OCI-LY7 (cell line): ENCODE measurements around the gene ARHGEF16. TPM values are rescaled to one million over a fixed set of nuclear protein-coding genes. Genes with fewer than 3 reads are reported as not detected.

Experiments used
- BruUV-seq: library from RNA; stranded (reverse); fragments of 400-500 nt; replicated peaks from 2 replicates; lab custom pipeline; 2021; lab: Mats Ljungman, UMichigan
- CTCF ChIA-PET: fragments of 300-600 bp; sonication (Branson Sonifier 250); formaldehyde crosslinking; loops from one replicate; lab custom pipeline; 2022; ENCODE audit warnings: antibody characterized with exemption; ENCODE audit not compliant: unreplicated experiment; lab: Charles Lee
- POLR2A ChIA-PET: fragments of 300-600 bp; sonication (Branson Sonifier 250); formaldehyde crosslinking; loops from one replicate; lab custom pipeline; 2022; ENCODE audit warnings: antibody characterized with exemption; lab: Charles Lee
- DNase-seq: peaks from one replicate; pipeline ENCODE4 v3.0.0-alpha.2; 2015; ENCODE audit warnings: low spot score
- H2AFZ ChIP-seq: fragments of 200-600 bp; sonication (generic), shearing (Covaris generic); 2 replicates; pipeline ENCODE4 v1.6.1; 2014; ENCODE audit warnings: mild to moderate bottlenecking, antibody characterized with exemption, low read length, moderate library complexity
- H3K27ac ChIP-seq: fragments of 200-600 bp; sonication (generic); 2 replicates; pipeline ENCODE4 v1.5.1; 2014; ENCODE audit warnings: mixed run types, low read depth, mild to moderate bottlenecking, moderate library complexity, low read length, inconsistent platforms; ENCODE audit not compliant: poor library complexity, severe bottlenecking
- H3K36me3 ChIP-seq: fragments of 200-600 bp; sonication (generic); 2 replicates; pipeline ENCODE4 v1.6.1; 2014; ENCODE audit warnings: mild to moderate bottlenecking, antibody characterized with exemption, low read length, moderate library complexity, mixed read lengths; ENCODE audit not compliant: insufficient read depth
- H3K4me1 ChIP-seq: fragments of 200-600 bp; sonication (generic); 2 replicates; pipeline ENCODE4 v1.5.1; 2014; ENCODE audit warnings: mild to moderate bottlenecking, low read length; ENCODE audit not compliant: insufficient read depth, poor library complexity, severe bottlenecking
- H3K4me2 ChIP-seq: fragments of 200-600 bp; sonication (generic); 2 replicates; pipeline ENCODE4 v1.6.1; 2014; ENCODE audit warnings: mild to moderate bottlenecking, low read length
- H3K4me3 ChIP-seq: fragments of 200-600 bp; sonication (generic); 2 replicates; pipeline ENCODE4 v1.5.1; 2014; ENCODE audit warnings: mild to moderate bottlenecking, low read depth, low read length; ENCODE audit not compliant: poor library complexity, severe bottlenecking
- H3K79me2 ChIP-seq: fragments of 200-600 bp; sonication (generic); 2 replicates; pipeline ENCODE4 v1.6.1; 2016; ENCODE audit warnings: low read depth, mild to moderate bottlenecking, low read length, moderate library complexity, mixed read lengths; ENCODE audit not compliant: insufficient read depth
- H3K9me2 ChIP-seq: fragments of 200-600 bp; sonication (generic); 2 replicates; pipeline ENCODE4 v1.6.1; 2016; ENCODE audit warnings: mild to moderate bottlenecking, low read length, mixed read lengths; ENCODE audit not compliant: insufficient read depth
- H3K9me3 ChIP-seq: fragments of 200-600 bp; sonication (generic); 2 replicates; pipeline ENCODE4 v1.6.1; 2014; ENCODE audit warnings: mild to moderate bottlenecking, mixed run types, low read length, mixed read lengths
- H4K20me1 ChIP-seq: fragments of 200-600 bp; sonication (generic); 2 replicates; pipeline ENCODE4 v1.6.1; 2014; ENCODE audit warnings: mild to moderate bottlenecking, antibody characterized with exemption, low read length, moderate library complexity, mixed read lengths; ENCODE audit not compliant: insufficient read depth
- CTCF ChIP-seq: fragments of 200-600 bp; sonication (generic); conservative IDR thresholded peaks from 2 replicates; pipeline ENCODE4 v1.5.1; 2014; ENCODE audit warnings: mild to moderate bottlenecking, antibody characterized with exemption, low read length, moderate library complexity, mixed read lengths
- EZH2phosphoT487 ChIP-seq: fragments of 200-600 bp; sonication (generic); IDR thresholded peaks from 2 replicates; pipeline ENCODE4 v1.6.1; 2018; ENCODE audit warnings: low read depth, borderline replicate concordance, mild to moderate bottlenecking, mixed run types, antibody characterized with exemption, low read length, moderate library complexity, mixed read lengths
- intact Hi-C: fragments of 100-400 bp; cut with micrococcal nuclease; formaldehyde crosslinking; loops from one replicate; pipeline ENCODE4 v1.10.0; 2022; ENCODE audit not compliant: unreplicated experiment
- total RNA-seq, 2 experiments: library from RNA; depleted of rRNA in 1 of 2; stranded (reverse); fragments of >200 nt in 1 of 2; shearing (Covaris generic) in 1 of 2; gene quantifications; 2 replicates each; pipeline ENCODE4 v1.2.3, GENCODE V29; 2014 to 2022

ARHGEF16 gene
- total RNA-seq, 2 experiments from 2014 or later: not detected

GRCh38 chr1:3471356-3472087 lies 17.1 kb downstream of the ARHGEF16 start:
- intact Hi-C loops: no loop called here
- POLR2A ChIA-PET: no interaction called here
- no peak for DNase-seq
- Histone ChIP-seq H3K79me2 (no peaks in the 10 kb centered on the region), H3K9me3 (no peaks in the 10 kb centered on the region), H3K9me2 (no peaks in the 10 kb centered on the region), H4K20me1 (no peaks in the 10 kb centered on the region), H3K27ac (no peak overlapping the region), H3K36me3 (no peaks in the 10 kb centered on the region), H2AFZ (no peak overlapping the region), H3K4me1 (no peaks in the 10 kb centered on the region), H3K4me2 (no peak overlapping the region), H3K4me3 (no peak overlapping the region)
- BruUV-seq: no TSS peak
- CTCF ChIA-PET: interaction anchor here (0.7 kb wide), 1 partner anchor 16 kb away, joined by 6 read pairs; no protein-coding TSS in a partner anchor
- no peak for TF ChIP-seq EZH2phosphoT487
- no peak for TF ChIP-seq CTCF

GRCh38 chr1:3472088-3472850 lies 17.8 kb downstream of the ARHGEF16 start:
- Histone ChIP-seq H3K9me2 (no peaks in the 10 kb centered on the region), H3K4me1 (no peaks in the 10 kb centered on the region), H4K20me1 (no peaks in the 10 kb centered on the region), H3K4me2 (no peak overlapping the region), H3K9me3 (no peaks in the 10 kb centered on the region), H3K36me3 (no peaks in the 10 kb centered on the region), H3K4me3 (no peak overlapping the region), H2AFZ (no peak overlapping the region), H3K79me2 (no peaks in the 10 kb centered on the region), H3K27ac (no peak overlapping the region)
- DNase-seq: no peak
- BruUV-seq: no TSS peak
- intact Hi-C loops: no loop called here
- ChIA-PET POLR2A (no interaction called here), CTCF (no interaction called here)
- TF ChIP-seq EZH2phosphoT487 (no peak), CTCF (no peak)

GRCh38 chr1:3472906-3473305 lies 18.4 kb downstream of the ARHGEF16 start:
- Histone ChIP-seq H3K9me3 (no peaks in the 10 kb centered on the region), H3K4me2 (no peak overlapping the region), H3K36me3 (no peaks in the 10 kb centered on the region), H2AFZ (no peak overlapping the region), H3K4me1 (no peaks in the 10 kb centered on the region), H3K27ac (no peak overlapping the region), H4K20me1 (no peaks in the 10 kb centered on the region), H3K79me2 (no peaks in the 10 kb centered on the region), H3K4me3 (no peak overlapping the region), H3K9me2 (no peaks in the 10 kb centered on the region)
- no peak for DNase-seq
- TF ChIP-seq CTCF (no peak), EZH2phosphoT487 (no peak)
- no TSS peak for BruUV-seq
- intact Hi-C loops: no loop called here
- ChIA-PET POLR2A (no interaction called here), CTCF (no interaction called here)
